ENCODE data around the gene MFN2. TPM values are rescaled to one million over a fixed set of nuclear protein-coding genes. Genes with fewer than 3 reads are reported as not detected.
"Not testable (repeated sequence)": the region's sequence is repeated elsewhere in the genome, so short reads cannot be mapped to it uniquely, and the experiment has no call there.

MFN2 gene
- total and polyA plus RNA-seq, 9 of the 15 experiments (the other 6 are each of a cell fraction or from before 2014, with no cell fraction given) = 10.5 to 158 (median 87.1) TPM

DNA sequence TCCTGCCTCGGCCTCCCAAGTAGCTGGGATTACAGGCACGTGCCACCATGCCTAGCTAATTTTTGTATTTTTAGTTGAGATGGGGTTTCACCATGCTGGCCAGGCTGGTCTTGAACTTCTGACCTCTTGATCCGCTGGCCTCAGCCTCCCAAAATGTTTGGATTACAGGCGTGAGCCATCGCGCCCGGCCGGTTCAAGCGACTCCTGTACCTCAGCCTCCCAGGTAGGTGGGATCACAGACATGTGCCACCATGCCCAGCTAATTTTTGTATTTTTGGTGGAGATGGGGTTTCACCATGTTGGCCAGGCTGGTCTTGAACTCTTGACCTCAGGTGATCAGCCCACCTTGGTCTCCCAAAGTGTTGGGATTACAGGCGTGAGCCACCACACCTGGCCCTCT is 44.5 kb upstream of the MFN2 start:
- H3K4me3 ChIP-seq; ATAC-seq; H2AFZ ChIP-seq (ENCODE audit: low read depth, low read length); CTCF ChIA-PET (ENCODE audit: low intra/inter-chr PET ratio); DNase-seq (ENCODE audit: extremely low read depth in 1 of 4, low spot score in 3 of 4); H3K9me1 ChIP-seq (ENCODE audit: control insufficient read depth, insufficient read depth, low read length); H3K27me3 ChIP-seq (ENCODE audit: control insufficient read depth in 2 of 2, insufficient read depth in 2 of 2, low read length in 2 of 2); in situ Hi-C loops (cut with MboI); intact Hi-C loops (cut with micrococcal nuclease); H4K20me1 ChIP-seq (replicated peaks; ENCODE audit: control insufficient read depth, insufficient read depth, low read length); BruUV-seq (replicated peaks); FAIRE-seq; H3K9me3 ChIP-seq (replicated peaks; ENCODE audit: control insufficient read depth, insufficient read depth, low read depth, low read length): not testable (repeated sequence)
- H3K4me1 ChIP-seq (replicated peaks in 1 of 2; ENCODE audit: control insufficient read depth in 2 of 2, insufficient read depth in 2 of 2, low read length in 2 of 2) = peaks cover 29 to 52% of the 10 kb centered on the region in 2 experiments; a peak in 4 of 5 replicates
- POLR2A ChIA-PET = interaction anchor here (0.7 to 8.3 kb wide), 3 partner anchors 26 to 97 kb away, joined by 3 to 129 read pairs (median 3); no protein-coding TSS in a partner anchor
- H3K36me3 ChIP-seq (ENCODE audit: control insufficient read depth, insufficient read depth, low read length) = peaks cover 41% of the 10 kb centered on the region; the same call in 2 of the 3 replicates
- WGBS (ENCODE audit: insufficient coverage, low coverage, missing lambda C conversion rate) = 84% methylated on average over 10 of the region's 10 CpGs
- peaks cover 62% of the 10 kb centered on the region for H3K79me2 ChIP-seq (ENCODE audit: control insufficient read depth, insufficient read depth, low read length)
- H3K27ac ChIP-seq (ENCODE audit: extremely low read depth, low read depth, low read length) = peak overlapping the region; percentile 24; the same call in 1 of the 3 replicates
- peak overlapping the region in 1 of 2 experiments; percentile 53; a peak in 1 of 4 replicates for H3K9ac ChIP-seq (ENCODE audit: insufficient read depth in 1 of 2, low read depth in 2 of 2, low read length in 2 of 2)
- H3K4me2 ChIP-seq (ENCODE audit: insufficient read depth, low read length) = peak overlapping the region; percentile 24; the same call in 1 of the 2 replicates
- TF ChIP-seq, protein P1, sequence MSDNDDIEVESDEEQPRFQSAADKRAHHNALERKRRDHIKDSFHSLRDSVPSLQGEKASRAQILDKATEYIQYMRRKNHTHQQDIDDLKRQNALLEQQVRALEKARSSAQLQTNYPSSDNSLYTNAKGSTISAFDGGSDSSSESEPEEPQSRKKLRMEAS (CRISPR knock-in tag; IDR thresholded peaks at IDR 0.05) = peak; percentile 15; the same call in 1 of the 2 replicates

DNA sequence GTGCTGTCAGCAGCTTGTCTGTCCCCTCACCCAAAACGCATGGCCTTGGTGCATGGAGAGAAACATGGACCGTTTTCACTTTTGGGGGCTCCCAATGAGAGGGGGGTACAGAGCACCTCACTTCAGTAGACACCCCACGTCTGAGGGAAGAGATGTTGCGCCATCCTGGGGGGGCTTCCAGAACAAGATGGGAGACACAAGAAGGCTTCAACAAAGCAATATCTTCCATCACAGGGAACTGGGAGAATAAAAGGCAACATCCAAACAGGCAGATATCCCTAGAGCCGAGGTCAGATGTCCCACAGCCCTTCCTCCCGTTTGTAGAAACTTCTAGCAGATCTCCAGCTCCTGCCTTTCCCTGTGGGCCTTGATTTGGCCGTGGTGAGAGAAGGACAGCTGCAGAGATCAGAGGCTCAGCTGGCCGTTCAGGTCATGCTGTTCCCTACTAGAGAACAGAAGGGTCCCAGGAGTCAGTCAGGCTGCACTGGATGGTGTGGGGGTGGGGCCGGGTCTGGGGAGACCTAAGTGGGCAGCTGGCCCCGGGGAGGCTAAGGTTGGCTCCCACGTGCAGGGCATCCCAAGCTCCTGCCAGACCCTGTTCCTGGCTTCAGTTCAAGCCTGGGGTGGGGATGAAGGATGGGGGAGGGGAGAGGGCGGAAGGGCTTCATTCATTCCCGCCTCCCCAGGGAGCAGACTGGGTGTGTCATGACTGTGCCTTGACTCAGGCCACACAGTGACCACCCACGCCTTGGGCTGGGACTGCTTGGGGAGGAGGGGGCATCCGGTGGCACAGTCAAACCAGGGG is 41.3 kb upstream of the MFN2 start:
- BruUV-seq (replicated peaks) = no TSS peak
- WGBS (ENCODE audit: insufficient coverage, low coverage, missing lambda C conversion rate) = 37% methylated on average over 13 of the region's 15 CpGs
- FAIRE-seq (peak; percentile 55), DNase-seq (ENCODE audit: extremely low read depth in 1 of 4, low spot score in 3 of 4) (peak; percentile 71 to 84 (median 80)), ATAC-seq (peak; percentile 16)
- Histone ChIP-seq H3K9me1 (ENCODE audit: control insufficient read depth, insufficient read depth, low read length) (no peaks in the 10 kb centered on the region), H3K9ac (ENCODE audit: insufficient read depth in 1 of 2, low read depth in 2 of 2, low read length in 2 of 2) (peak overlapping the region; percentile 36 to 84), H3K4me2 (ENCODE audit: insufficient read depth, low read length) (peak overlapping the region; percentile 62), H3K36me3 (ENCODE audit: control insufficient read depth, insufficient read depth, low read length) (peaks cover 59% of the 10 kb centered on the region; the same call in 2 of the 3 replicates), H2AFZ (ENCODE audit: low read depth, low read length) (peak overlapping the region; percentile 2; the same call in 1 of the 2 replicates), H4K20me1 (replicated peaks; ENCODE audit: control insufficient read depth, insufficient read depth, low read length) (no peaks in the 10 kb centered on the region; the same call in 1 of the 2 replicates), H3K9me3 (replicated peaks; ENCODE audit: control insufficient read depth, insufficient read depth, low read depth, low read length) (no peaks in the 10 kb centered on the region), H3K27me3 (ENCODE audit: control insufficient read depth in 2 of 2, insufficient read depth in 2 of 2, low read length in 2 of 2) (no peaks in the 10 kb centered on the region; a peak in 1 of 5 replicates), H3K4me3 (no peak overlapping the region), H3K79me2 (ENCODE audit: control insufficient read depth, insufficient read depth, low read length) (peaks cover 69% of the 10 kb centered on the region), H3K27ac (ENCODE audit: extremely low read depth, low read depth, low read length) (peak overlapping the region; percentile 44; the same call in 2 of the 3 replicates), H3K4me1 (replicated peaks in 1 of 2; ENCODE audit: control insufficient read depth in 2 of 2, insufficient read depth in 2 of 2, low read length in 2 of 2) (peaks cover 21 to 40% of the 10 kb centered on the region in 2 experiments; a peak in 4 of 5 replicates)
- intact Hi-C loops (cut with micrococcal nuclease) = no loop called here
- POLR2A ChIA-PET = interaction anchor here (0.7 to 8.3 kb wide), 8 partner anchors 9 to 56 kb away, joined by 3 to 129 read pairs (median 4); partner anchors contain the start of gene KIAA2013
- in situ Hi-C loops (cut with MboI) = no loop called here
- CTCF ChIA-PET (ENCODE audit: low intra/inter-chr PET ratio) = no interaction called here
- TF ChIP-seq TEAD2 (tag; IDR thresholded peaks at IDR 0.05) (no peak), FOSL1 (tag; conservative IDR thresholded peaks at IDR 0.05) (peak; percentile 36; the same call in 1 of the 2 replicates), NCOA2 (IDR thresholded peaks at IDR 0.05; ENCODE audit: partially characterized antibody in 2 of 2) (no peak), NCOR1 (IDR thresholded peaks at IDR 0.05) (0 out of 2 replicates have a peak, but pooled peaks have one; percentile 8), CREM (IDR thresholded peaks at IDR 0.05; ENCODE audit: low read depth) (peak; percentile 27; the same call in 1 of the 2 replicates), NCOA4 (IDR thresholded peaks at IDR 0.05; ENCODE audit: partially characterized antibody) (no peak), PRMT5 (CRISPR knock-in tag; IDR thresholded peaks at IDR 0.05) (no peak)
- TF ChIP-seq, protein P2, sequence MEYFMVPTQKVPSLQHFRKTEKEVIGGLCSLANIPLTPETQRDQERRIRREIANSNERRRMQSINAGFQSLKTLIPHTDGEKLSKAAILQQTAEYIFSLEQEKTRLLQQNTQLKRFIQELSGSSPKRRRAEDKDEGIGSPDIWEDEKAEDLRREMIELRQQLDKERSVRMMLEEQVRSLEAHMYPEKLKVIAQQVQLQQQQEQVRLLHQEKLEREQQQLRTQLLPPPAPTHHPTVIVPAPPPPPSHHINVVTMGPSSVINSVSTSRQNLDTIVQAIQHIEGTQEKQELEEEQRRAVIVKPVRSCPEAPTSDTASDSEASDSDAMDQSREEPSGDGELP (CRISPR knock-in tag; IDR thresholded peaks at IDR 0.05; ENCODE audit: borderline replicate concordance) = peak; percentile 51; the same call in 1 of the 2 replicates
- TF ChIP-seq, protein P3, sequence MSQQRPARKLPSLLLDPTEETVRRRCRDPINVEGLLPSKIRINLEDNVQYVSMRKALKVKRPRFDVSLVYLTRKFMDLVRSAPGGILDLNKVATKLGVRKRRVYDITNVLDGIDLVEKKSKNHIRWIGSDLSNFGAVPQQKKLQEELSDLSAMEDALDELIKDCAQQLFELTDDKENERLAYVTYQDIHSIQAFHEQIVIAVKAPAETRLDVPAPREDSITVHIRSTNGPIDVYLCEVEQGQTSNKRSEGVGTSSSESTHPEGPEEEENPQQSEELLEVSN (IDR thresholded peaks at IDR 0.05; ENCODE audit: borderline replicate concordance in 1 of 2, extremely low read depth in 1 of 2, insufficient read depth in 1 of 2, insufficient read length in 1 of 2, low read depth in 1 of 2, low read length in 1 of 2, poor library complexity in 1 of 2, severe bottlenecking in 1 of 2) = peak in 1 of 2 experiments; percentile 18
